NCI-H1048 (cell line): ENCODE data around the gene SELENOK.

Source experiments
- DNase-seq: peaks from one replicate; lab custom pipeline; 2025; lab: John Stamatoyannopoulos, UW

The SELENOK gene

DNA sequence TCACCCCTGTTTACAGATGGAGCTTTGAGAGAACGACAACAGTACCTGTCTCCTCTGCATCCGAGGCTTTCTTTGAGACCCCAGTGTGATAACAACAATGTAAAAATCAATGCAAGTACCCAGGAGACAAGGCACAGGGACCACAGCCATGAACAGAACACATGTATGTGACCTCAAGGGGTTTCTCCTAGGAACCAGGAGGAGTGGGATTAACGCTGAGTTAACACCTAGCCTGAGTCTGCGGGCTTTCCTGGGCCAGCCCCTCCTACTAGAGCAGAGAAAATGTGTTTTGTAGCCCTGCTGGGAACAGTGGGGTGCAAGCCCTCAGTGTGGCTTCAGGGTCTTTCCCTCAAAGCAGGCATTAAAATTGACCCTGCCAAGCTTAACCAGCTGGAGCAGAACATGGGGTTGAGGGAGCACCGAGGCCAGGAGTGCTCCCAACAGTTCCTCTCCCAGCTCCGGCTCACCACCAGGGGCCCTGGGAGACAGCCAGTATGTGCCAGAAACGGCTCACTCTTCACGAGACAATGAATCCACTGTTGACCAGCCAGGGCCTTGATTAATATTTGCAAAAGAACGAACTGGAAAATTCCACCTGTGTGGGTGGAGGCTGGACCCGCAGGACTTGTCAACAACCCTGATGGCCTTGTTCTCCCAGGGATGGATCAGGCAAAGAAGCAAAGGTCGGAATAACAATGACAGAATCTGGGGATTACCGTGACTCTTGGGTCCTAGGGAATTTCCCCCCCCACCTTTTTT lies 49.0 kb downstream of the SELENOK start:
- peak; percentile 75 for DNase-seq

DNA sequence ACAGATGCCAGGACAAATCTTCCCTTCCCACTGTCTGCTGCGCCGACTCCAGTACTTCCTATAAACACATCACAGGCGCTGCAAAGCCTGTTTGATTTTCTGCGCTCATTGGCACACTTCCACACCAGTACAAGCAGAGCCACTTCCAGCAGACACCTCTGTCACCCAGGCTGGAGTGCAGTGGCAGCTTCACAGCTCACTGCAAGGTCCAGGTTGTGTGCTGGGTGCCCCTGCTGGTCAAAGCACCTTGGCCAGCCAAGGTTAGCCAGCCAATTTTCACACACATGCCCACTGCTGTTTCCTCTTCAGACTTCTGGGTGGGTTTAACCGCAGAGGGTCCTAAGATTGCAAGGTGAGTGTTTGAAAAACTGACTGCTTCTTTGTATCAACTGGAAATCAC lies 50.4 kb downstream of the SELENOK start:
- no peak for DNase-seq

DNA sequence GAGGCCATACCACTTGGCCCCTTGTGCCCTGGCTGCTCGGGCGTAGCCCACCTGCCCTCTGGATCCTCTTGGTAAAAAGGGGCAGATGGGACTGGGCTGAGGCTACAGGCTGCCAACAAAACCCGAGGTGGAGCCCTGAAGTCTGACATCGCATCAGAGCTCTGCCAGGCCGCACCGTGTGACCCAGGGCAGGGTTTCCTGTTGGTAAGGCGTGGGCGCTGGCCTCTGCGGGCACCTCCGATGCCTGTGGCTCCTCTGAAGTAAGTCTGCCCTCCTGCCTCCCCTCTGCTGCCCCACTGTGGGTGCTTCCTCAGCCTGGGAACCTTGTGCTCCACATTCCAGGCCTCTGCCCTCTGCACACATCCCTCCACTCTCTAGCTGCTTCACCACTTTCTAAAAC lies 54.3 kb downstream of the SELENOK start:
- DNase-seq = no peak

- no peak for DNase-seq
These were observed 55.4 kb downstream of the SELENOK start for GRCh38 chr3:53836084-53836872.

DNA sequence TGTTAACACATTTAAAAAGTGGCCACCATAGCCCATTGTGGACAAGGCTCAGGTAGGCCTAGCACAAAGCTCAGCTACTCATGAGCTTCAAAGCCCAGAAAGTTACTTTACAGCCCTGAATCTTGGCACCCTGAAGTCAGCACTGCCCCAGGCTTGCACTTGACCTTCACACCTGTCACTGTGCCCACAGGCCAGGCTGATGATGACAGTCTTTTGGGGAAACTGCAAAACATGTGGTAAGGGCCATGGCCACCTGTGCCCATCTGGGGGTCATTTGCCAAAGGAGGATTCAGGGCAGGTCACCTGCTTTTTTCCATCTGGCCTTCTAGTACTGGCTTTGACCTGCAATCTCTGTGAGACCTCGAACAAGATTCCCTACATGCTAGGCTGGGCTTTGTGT lies 56.4 kb downstream of the SELENOK start:
- DNase-seq = no peak

- no peak for DNase-seq
These were observed 57.1 kb downstream of the SELENOK start for GRCh38 chr3:53834429-53835095.
